Endothelial cell (in vitro differentiated cells): Measurements from ENCODE around the gene ANK2. TPM values are rescaled to one million over a fixed set of nuclear protein-coding genes. Genes with fewer than 3 reads are reported as not detected.

Source experiments
- DNase-seq: peaks from one replicate; pipeline ENCODE4 v3.0.0; 2021; ENCODE audit warnings: low spot score
- H3K27ac Mint-ChIP-seq: one replicate; pipeline ENCODE4 v1.8.0; 2021; ENCODE audit warnings: mixed read lengths, inconsistent platforms; ENCODE audit not compliant: unreplicated experiment
- H3K27me3 Mint-ChIP-seq: one replicate; pipeline ENCODE4 v1.8.0; 2021; ENCODE audit warnings: mild to moderate bottlenecking, moderate library complexity, mixed read lengths, inconsistent platforms; ENCODE audit not compliant: unreplicated experiment
- H3K36me3 Mint-ChIP-seq: one replicate; pipeline ENCODE4 v1.8.0; 2021; ENCODE audit warnings: mild to moderate bottlenecking, low read depth, mixed read lengths, inconsistent platforms; ENCODE audit not compliant: unreplicated experiment
- H3K4me1 Mint-ChIP-seq: one replicate; pipeline ENCODE4 v1.8.0; 2021; ENCODE audit warnings: mild to moderate bottlenecking, mixed read lengths, inconsistent platforms; ENCODE audit not compliant: unreplicated experiment
- H3K4me3 Mint-ChIP-seq: one replicate; pipeline ENCODE4 v1.8.0; 2021; ENCODE audit warnings: mild to moderate bottlenecking, mixed read lengths, inconsistent platforms; ENCODE audit not compliant: unreplicated experiment
- H3K9me3 Mint-ChIP-seq: one replicate; pipeline ENCODE4 v1.8.0; 2021; ENCODE audit warnings: mixed read lengths, inconsistent platforms; ENCODE audit not compliant: unreplicated experiment
- total RNA-seq: library from RNA; stranded (reverse); fragmentation: NEBNext Ultra II Directional; extraction: Animal tissue kit (Norgen Biotek cat#: 25700); gene quantifications from one replicate; pipeline ENCODE4 v1.2.1, GENCODE V29; 2021; ENCODE audit not compliant: unreplicated experiment
- TF ChIP-seq, protein P1 (sequence below): fragments of 200-600 bp; sonication (generic); IDR thresholded peaks from one replicate; pipeline ENCODE4 v1.5.0; 2021; ENCODE audit warnings: antibody characterized with exemption; ENCODE audit not compliant: unreplicated experiment

The ANK2 gene
- total RNA-seq, 1 donor from 2014 or later = 47.2 TPM

DNA sequence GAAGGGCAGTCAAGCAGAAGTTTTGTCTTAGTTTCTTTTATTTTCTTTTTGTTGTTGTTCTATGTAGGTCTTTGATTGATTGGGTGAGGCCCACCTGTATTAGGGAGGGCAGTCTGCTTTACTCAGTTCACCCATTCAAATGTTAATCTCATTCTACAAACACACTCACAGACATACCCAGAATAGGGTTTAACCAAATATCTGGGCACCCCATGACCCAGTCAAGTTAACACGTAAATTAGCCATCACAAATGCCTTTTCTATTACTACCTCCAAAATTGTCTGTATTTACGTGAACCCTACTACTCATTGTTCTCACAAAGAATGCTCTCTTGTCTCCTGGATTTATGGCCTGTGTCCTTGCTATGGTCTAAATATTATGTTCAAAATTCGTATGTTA, 339.7 kb downstream of the ANK2 start:
- DNase-seq = no peak
- no peaks in the 10 kb centered on the region for H3K9me3 Mint-ChIP-seq
- no peaks in the 10 kb centered on the region for H3K27me3 Mint-ChIP-seq
- no peak overlapping the region for H3K27ac Mint-ChIP-seq
- peaks cover 12% of the 10 kb centered on the region for H3K36me3 Mint-ChIP-seq
- no peak overlapping the region for H3K4me3 Mint-ChIP-seq
- TF ChIP-seq, protein P1, sequence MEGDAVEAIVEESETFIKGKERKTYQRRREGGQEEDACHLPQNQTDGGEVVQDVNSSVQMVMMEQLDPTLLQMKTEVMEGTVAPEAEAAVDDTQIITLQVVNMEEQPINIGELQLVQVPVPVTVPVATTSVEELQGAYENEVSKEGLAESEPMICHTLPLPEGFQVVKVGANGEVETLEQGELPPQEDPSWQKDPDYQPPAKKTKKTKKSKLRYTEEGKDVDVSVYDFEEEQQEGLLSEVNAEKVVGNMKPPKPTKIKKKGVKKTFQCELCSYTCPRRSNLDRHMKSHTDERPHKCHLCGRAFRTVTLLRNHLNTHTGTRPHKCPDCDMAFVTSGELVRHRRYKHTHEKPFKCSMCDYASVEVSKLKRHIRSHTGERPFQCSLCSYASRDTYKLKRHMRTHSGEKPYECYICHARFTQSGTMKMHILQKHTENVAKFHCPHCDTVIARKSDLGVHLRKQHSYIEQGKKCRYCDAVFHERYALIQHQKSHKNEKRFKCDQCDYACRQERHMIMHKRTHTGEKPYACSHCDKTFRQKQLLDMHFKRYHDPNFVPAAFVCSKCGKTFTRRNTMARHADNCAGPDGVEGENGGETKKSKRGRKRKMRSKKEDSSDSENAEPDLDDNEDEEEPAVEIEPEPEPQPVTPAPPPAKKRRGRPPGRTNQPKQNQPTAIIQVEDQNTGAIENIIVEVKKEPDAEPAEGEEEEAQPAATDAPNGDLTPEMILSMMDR = no peak
- no peaks in the 10 kb centered on the region for H3K4me1 Mint-ChIP-seq

DNA sequence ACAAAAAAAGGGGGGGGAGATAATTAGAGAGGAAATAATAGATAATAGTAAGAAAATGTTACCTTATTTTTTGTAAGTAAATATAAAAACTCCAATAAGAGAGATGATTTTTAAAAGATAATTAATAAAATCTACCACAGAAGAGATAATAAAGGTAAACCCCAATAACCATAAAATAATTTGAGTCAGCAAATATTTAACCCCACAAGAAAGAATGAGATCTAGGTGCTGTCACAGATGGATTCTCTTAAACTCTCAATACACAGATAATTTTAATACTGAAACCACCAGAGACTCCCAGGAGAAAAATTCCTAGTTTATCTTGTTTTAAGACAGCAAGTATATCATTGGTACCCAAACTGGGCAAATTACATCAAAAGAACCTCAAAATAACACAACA, 341.4 kb downstream of the ANK2 start:
- TF ChIP-seq, protein P1 = no peak
- Mint-ChIP-seq H3K9me3 (no peaks in the 10 kb centered on the region), H3K4me1 (no peaks in the 10 kb centered on the region), H3K27me3 (no peaks in the 10 kb centered on the region), H3K27ac (no peak overlapping the region), H3K36me3 (peaks cover 10% of the 10 kb centered on the region), H3K4me3 (no peak overlapping the region)
- DNase-seq = no peak

DNA sequence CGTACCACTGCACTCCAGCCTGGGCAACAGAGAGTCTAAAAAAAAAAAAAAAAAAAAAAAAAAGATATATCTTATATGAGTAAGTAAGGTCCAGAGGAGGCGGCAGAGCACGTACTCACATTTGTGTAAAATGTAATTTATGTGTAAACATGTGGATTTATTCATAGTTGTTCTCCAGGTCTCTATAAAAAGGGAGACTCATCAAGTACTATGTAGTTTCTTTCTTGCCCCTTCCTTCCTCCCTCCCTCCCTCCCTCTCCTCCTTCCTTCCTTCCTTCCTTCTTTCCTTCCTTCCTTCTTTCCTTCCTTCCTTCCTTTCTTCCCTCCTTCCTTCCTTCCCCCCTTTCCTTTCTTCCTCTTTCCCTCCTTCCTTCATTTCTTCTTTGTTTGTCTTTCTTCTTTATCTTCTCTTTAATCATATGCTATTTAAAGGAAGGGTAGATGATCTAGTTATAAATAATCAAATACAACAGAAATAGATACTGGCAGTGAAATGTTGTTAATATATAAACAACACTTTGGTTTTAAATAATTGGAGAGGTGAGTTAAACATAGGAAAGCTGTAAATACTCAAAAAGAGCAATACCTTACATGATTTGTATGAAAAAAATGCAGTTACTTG, 344.8 kb downstream of the ANK2 start:
- no peaks in the 10 kb centered on the region for H3K27me3 Mint-ChIP-seq

DNA sequence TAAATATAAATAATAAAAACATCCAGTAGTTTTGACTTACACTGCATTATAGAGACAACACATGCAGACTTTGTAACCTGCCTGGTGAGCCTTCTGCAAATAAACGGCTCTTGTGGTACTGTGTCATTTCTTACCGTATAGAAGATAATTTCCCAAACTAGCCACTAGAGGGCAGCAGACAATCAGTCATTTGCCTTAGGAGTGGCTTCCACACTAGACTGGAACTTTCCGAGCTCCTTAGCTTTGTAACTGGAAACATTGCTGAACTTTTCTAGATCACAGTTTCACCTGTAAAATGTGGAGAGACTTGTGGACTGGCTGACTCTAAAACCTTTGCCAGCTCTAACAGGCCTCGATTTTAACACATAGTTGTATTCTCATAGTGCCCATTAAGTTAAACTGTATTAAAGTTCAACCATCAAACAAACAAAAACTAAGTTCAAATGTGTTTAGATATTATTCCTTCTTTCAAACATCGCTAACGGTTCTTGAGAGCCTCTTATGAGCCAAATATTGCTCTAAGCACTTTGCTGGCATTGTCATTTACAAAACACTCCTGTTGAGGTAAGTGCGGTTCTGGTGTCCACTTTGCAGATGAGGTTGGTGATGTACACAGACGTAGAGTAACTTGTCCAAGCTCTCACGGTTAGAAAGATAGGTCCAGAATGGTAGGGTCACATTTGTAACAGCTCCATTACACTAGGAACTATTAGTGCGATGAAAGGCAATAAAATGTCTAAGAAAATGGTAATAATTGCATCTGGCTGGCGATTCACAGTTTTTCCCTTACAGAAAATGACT, 345.5 kb downstream of the ANK2 start:
- H3K9me3 Mint-ChIP-seq = no peaks in the 10 kb centered on the region
- H3K27ac Mint-ChIP-seq = no peak overlapping the region
- H3K4me1 Mint-ChIP-seq = no peaks in the 10 kb centered on the region
- TF ChIP-seq, protein P1 = peak; percentile 97
- H3K36me3 Mint-ChIP-seq = no peaks in the 10 kb centered on the region
- peak; percentile 69 for DNase-seq
- H3K27me3 Mint-ChIP-seq = no peaks in the 10 kb centered on the region
- no peak overlapping the region for H3K4me3 Mint-ChIP-seq

More for the DNA sequence above, 344.8 kb downstream of the ANK2 start:
- Mint-ChIP-seq H3K36me3 (no peaks in the 10 kb centered on the region), H3K9me3 (no peaks in the 10 kb centered on the region), H3K4me3 (no peak overlapping the region), H3K4me1 (no peaks in the 10 kb centered on the region), H3K27ac (no peak overlapping the region)
- DNase-seq = no peak
- TF ChIP-seq, protein P1 = no peak

DNA sequence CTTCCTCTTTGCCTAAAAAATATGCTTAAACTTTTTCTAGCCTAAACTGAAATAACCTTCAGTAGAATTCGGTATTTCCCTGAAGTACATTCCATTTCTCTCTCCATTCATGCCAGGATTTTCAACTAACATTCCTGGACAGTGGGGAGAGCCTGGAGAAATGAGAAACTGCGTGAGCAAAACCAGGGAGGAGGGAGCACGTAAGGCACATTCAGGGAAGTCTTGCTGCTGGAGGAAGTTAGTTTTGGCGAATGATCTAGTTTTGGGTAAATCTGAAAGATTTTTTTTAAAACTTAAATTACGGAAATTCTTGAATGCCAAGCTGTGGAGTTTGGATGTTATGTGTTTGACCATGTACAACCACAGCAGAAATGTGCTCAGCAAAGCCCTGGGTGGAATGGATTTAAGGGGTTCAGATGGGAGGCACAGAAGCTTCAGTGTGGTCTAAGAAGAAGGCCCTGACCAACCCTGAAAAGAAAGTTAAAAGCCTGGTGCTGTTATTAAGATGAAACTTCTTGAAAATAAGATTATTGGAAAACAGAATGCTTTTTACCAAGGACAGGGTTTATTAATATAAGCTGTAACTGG, 347.8 kb downstream of the ANK2 start:
- H3K36me3 Mint-ChIP-seq = no peaks in the 10 kb centered on the region
- DNase-seq = no peak
- TF ChIP-seq, protein P1 = no peak
- no peak overlapping the region for H3K27ac Mint-ChIP-seq
- H3K4me3 Mint-ChIP-seq = no peak overlapping the region
- no peaks in the 10 kb centered on the region for H3K27me3 Mint-ChIP-seq
- no peaks in the 10 kb centered on the region for H3K9me3 Mint-ChIP-seq
- H3K4me1 Mint-ChIP-seq = no peaks in the 10 kb centered on the region
